ENCODE results near the gene SYMPK.

SYMPK gene

GRCh38 chr19:45784096-45784495, 78.9 kb downstream of the SYMPK start:
- no peak overlapping the region for H3K4me3 ChIP-seq (ENCODE audit: low read depth, low read length)
- TF ChIP-seq CTCF (IDR thresholded peaks at IDR 0.05; ENCODE audit: insufficient read depth, low read depth, low read length, missing control alignments), result no peak
- peak; percentile 1 for DNase-seq (ENCODE audit: low read depth)

GRCh38 chr19:45782820-45783785, 79.8 kb downstream of the SYMPK start:
- no peak for TF ChIP-seq CTCF (IDR thresholded peaks at IDR 0.05; ENCODE audit: insufficient read depth, low read depth, low read length, missing control alignments)
- DNase-seq (ENCODE audit: low read depth), result no peak
- H3K4me3 ChIP-seq (ENCODE audit: low read depth, low read length), result no peak overlapping the region

DNA sequence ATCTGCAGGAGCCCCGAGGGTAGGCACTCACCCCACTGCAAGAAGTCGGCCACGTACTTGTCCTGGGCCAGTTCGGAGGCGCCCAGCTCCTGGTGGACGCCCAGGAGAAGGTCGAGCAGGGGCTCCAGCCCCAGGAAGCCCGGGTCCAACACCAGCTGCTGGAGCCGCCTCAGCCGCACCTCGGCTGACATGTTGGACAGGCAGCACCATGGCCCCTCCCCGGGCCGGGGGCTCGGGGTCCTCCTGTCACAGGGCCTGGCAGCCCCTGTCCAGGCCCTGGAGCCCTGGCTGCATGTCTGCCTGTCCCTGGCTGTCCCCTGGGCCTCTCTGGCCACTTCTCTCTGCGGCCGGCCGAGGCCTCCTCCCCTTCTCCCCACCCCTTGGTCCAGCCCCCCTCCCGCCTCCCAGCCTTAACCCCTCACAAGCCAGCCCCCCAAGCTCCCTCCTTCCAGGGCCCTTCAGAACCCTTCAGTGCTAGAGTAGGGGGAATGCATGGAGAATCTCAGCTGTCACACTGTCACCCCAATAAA, 80.7 kb downstream of the SYMPK start, which contains the start of gene DMPK:
DMPK (minus strand) TSS at position 329 of the 530 bp plus-strand sequence; CDS start at position 191, 138 bp downstream.
- no peak for TF ChIP-seq CTCF (IDR thresholded peaks at IDR 0.05; ENCODE audit: insufficient read depth, low read depth, low read length, missing control alignments)
- DNase-seq (ENCODE audit: low read depth), result no peak
- no peak within 1 kb of the TSS for H3K4me3 ChIP-seq (ENCODE audit: low read depth, low read length)

DNA sequence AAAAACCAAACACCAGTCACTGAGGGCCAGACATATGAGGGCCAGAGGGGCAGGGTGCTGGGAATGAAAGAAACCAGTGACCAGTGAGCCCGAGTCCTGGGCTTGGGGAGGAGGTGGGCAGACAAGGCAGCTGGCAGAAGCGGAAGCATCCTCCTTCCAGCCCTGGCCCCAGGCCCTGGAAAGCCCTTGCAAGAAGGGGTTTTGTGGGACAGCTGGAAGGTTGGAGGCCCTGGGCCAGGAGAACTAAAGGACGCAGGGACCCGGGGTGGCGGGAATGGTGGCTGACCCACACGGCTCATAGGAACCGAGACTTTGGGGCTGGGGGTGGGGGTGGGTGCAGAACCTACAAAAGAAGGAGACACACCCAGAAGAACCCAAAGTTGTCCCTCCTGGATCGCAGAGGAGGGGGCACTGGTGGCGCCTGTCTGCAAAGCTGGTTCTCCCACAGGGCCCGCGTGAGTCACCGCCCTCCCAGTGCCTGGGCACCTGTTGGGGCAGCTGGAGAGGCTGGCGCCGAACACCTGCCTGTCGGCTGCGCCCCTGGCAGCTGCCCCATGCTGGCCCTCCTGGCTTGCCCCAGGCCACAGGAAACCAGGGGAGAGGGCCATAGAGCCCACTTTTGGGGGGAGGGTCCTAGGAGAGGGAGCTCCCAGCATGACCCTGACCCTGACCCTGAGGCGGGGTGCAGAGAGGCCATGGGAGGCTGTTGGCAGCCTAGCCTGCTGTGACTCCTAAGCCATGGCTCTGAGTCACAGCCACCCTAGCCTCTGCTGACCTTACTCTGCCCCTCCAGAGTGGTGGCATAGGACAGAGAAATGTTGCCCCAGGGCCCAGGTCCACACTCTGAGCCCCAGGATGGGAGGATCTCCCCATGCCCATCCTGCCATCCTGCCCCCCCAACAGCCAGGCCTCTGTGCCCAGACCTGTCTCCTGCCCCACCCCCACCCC, 81.5 kb downstream of the SYMPK start:
- no peak overlapping the region for H3K4me3 ChIP-seq (ENCODE audit: low read depth, low read length)
- TF ChIP-seq CTCF (IDR thresholded peaks at IDR 0.05; ENCODE audit: insufficient read depth, low read depth, low read length, missing control alignments), result no peak
- peak; percentile 3 for DNase-seq (ENCODE audit: low read depth)

DNA sequence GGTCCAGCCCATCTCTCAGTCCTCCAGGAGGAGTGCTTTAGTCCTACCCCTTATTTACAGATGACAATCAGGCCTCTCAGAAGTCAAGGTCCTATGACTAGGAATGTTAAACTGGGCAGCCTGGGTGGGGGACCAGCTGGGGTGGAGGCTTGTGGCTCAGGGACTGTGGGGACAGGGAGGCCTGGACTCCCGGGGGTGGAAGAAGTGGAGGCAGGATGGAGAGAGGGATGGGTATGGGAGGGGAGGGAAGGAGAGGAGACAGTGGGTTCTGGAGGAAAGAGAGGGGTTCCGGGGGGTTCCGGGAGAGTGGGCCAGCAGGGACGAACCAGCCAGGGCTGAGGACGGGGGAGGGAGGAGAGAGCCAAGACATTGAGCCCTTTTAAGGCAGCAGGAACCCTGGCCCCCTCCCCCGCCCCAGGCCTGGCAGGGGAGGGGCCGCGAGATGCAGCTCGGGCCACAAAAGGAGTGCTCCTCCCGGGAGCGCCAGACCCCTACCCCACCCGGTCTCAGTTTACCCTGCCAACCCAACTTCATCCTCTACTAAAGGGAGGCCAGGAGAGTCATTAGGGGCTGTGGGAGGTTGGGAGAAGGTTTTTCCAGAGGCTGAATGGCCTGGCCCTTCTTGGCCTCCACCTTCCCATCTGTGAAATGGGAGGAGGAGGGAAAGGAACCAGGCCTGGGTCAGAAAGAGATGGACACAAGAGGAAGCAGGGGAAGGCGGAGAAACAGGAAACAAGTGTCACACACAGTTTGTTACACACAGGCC, 82.3 kb downstream of the SYMPK start:
- TF ChIP-seq CTCF (IDR thresholded peaks at IDR 0.05; ENCODE audit: insufficient read depth, low read depth, low read length, missing control alignments), result no peak
- DNase-seq (ENCODE audit: low read depth), result no peak
- H3K4me3 ChIP-seq (ENCODE audit: low read depth, low read length), result no peak overlapping the region

GRCh38 chr19:45780146-45780447, 82.8 kb downstream of the SYMPK start:
- no peak for TF ChIP-seq CTCF (IDR thresholded peaks at IDR 0.05; ENCODE audit: insufficient read depth, low read depth, low read length, missing control alignments)
- DNase-seq (ENCODE audit: low read depth), result no peak
- no peak overlapping the region for H3K4me3 ChIP-seq (ENCODE audit: low read depth, low read length)

All from GM12865 (cell line).